ENCODE results near the gene SIL1.
"Not testable (repeated sequence)": the region's sequence is repeated elsewhere in the genome, so short reads cannot be mapped to it uniquely, and the experiment has no call there.

The SIL1 gene

DNA sequence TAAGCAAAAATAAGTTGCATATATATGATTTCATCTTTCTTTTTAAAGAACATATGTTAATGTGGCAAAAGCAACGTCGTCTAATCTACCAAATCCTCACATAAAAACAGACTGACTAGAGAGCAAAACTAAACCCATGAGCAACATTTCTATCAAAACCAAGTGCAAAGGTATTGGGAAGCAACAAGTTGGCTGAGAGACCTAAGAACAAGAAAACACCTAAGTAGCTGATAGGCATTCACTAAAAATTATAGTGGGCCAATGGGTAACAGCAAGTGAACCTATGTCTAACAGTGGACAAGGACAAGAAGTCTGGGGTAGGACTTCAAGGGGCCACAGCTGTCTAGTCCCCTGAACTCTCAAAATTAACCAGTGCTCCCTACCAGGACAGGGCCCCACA is 130.1 kb downstream of the SIL1 start:
- Histone ChIP-seq H3K4me1 (ENCODE audit: control insufficient read depth, insufficient read depth, low read length) (peaks cover 5% of the 10 kb centered on the region), H3K36me3 (ENCODE audit: control insufficient read depth in 2 of 2, insufficient read depth in 2 of 2, low read length in 2 of 2) (no peaks in the 10 kb centered on the region), H3K9me3 (ENCODE audit: control insufficient read depth in 2 of 2, low read length in 2 of 2) (no peaks in the 10 kb centered on the region), H3K9ac (ENCODE audit: low read length in 2 of 2) (no peak overlapping the region), H3K27ac (ENCODE audit: low read length) (no peak overlapping the region), H3K4me3 (ENCODE audit: low read length in 2 of 2) (no peak overlapping the region), H3K27me3 (ENCODE audit: control insufficient read depth in 1 of 2, insufficient read depth in 2 of 2, low read length in 2 of 2) (no peaks in the 10 kb centered on the region)

DNA sequence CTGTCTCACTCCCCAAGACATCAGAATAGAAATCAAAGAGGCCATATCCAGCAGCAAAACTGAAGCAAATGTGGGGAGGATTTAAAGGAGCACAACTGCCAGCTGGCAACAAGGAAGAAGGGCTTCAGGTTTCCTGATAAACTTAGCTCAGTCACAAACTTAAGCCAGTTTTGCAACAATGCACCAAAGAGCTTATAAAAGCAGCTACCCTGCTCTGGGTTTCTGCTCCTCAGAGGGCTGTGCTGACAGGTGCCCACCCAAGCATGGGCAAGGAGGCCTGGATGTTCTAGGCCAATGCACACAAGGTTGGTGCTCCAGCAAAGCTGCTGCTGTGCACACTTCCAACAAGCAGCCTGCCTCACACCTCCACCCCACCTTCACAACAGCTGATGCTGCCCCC is 132.9 kb downstream of the SIL1 start:
- H3K9me3 ChIP-seq (ENCODE audit: control insufficient read depth in 2 of 2, low read length in 2 of 2): no peaks in the 10 kb centered on the region
- no peak overlapping the region for H3K4me3 ChIP-seq (ENCODE audit: low read length in 2 of 2)
- H3K4me1 ChIP-seq (ENCODE audit: control insufficient read depth, insufficient read depth, low read length): peaks cover 12% of the 10 kb centered on the region
- H3K27ac ChIP-seq (ENCODE audit: low read length): no peak overlapping the region
- H3K27me3 ChIP-seq (ENCODE audit: control insufficient read depth in 1 of 2, insufficient read depth in 2 of 2, low read length in 2 of 2): no peaks in the 10 kb centered on the region
- H3K9ac ChIP-seq (ENCODE audit: low read length in 2 of 2): no peak overlapping the region
- H3K36me3 ChIP-seq (ENCODE audit: control insufficient read depth in 2 of 2, insufficient read depth in 2 of 2, low read length in 2 of 2): no peaks in the 10 kb centered on the region

DNA sequence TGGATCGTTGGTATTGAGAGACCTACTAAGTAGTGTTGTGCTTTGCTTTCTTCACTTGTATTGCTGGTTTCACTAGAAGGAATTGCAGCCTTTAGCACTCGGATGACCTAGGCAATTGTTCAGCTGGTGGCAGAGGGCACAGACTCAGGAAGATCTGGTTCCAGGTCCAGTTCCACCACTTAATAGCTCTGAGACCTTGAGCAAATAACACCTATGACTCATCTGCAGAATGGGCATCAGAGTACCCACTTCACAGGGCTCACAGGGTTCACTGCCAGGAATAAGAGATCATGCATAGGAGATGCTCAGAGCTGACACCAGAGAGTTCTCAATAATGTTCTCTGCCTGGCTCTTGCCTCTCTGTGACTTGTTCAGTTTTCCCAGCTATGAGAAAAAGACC is 133.6 kb downstream of the SIL1 start:
- Histone ChIP-seq H3K9ac (ENCODE audit: low read length in 2 of 2) (no peak overlapping the region), H3K27ac (ENCODE audit: low read length) (no peak overlapping the region), H3K4me3 (ENCODE audit: low read length in 2 of 2) (no peak overlapping the region), H3K27me3 (ENCODE audit: control insufficient read depth in 1 of 2, insufficient read depth in 2 of 2, low read length in 2 of 2) (no peaks in the 10 kb centered on the region), H3K36me3 (ENCODE audit: control insufficient read depth in 2 of 2, insufficient read depth in 2 of 2, low read length in 2 of 2) (no peaks in the 10 kb centered on the region), H3K4me1 (ENCODE audit: control insufficient read depth, insufficient read depth, low read length) (peaks cover 12% of the 10 kb centered on the region), H3K9me3 (ENCODE audit: control insufficient read depth in 2 of 2, low read length in 2 of 2) (no peaks in the 10 kb centered on the region)

GRCh38 chr5:139063664-139064054 is 134.5 kb downstream of the SIL1 start:
- Histone ChIP-seq H3K4me1 (ENCODE audit: control insufficient read depth, insufficient read depth, low read length) (peaks cover 12% of the 10 kb centered on the region), H3K36me3 (ENCODE audit: control insufficient read depth in 2 of 2, insufficient read depth in 2 of 2, low read length in 2 of 2) (no peaks in the 10 kb centered on the region), H3K9me3 (ENCODE audit: control insufficient read depth in 2 of 2, low read length in 2 of 2) (no peaks in the 10 kb centered on the region), H3K27ac (ENCODE audit: low read length) (no peak overlapping the region), H3K27me3 (ENCODE audit: control insufficient read depth in 1 of 2, insufficient read depth in 2 of 2, low read length in 2 of 2) (no peaks in the 10 kb centered on the region), H3K4me3 (ENCODE audit: low read length in 2 of 2) (no peak overlapping the region), H3K9ac (ENCODE audit: low read length in 2 of 2) (no peak overlapping the region)

- no peaks in the 10 kb centered on the region for H3K36me3 ChIP-seq (ENCODE audit: control insufficient read depth in 2 of 2, insufficient read depth in 2 of 2, low read length in 2 of 2)
- no peak overlapping the region for H3K9ac ChIP-seq (ENCODE audit: low read length in 2 of 2)
- H3K4me1 ChIP-seq (ENCODE audit: control insufficient read depth, insufficient read depth, low read length): peaks cover 12% of the 10 kb centered on the region
- no peaks in the 10 kb centered on the region for H3K9me3 ChIP-seq (ENCODE audit: control insufficient read depth in 2 of 2, low read length in 2 of 2)
- H3K27ac ChIP-seq (ENCODE audit: low read length): no peak overlapping the region
- H3K27me3 ChIP-seq (ENCODE audit: control insufficient read depth in 1 of 2, insufficient read depth in 2 of 2, low read length in 2 of 2): no peaks in the 10 kb centered on the region
- no peak overlapping the region for H3K4me3 ChIP-seq (ENCODE audit: low read length in 2 of 2)
These were observed 135.1 kb downstream of the SIL1 start for GRCh38 chr5:139062910-139063663.

- peaks cover 12% of the 10 kb centered on the region for H3K4me1 ChIP-seq (ENCODE audit: control insufficient read depth, insufficient read depth, low read length)
- no peak overlapping the region for H3K9ac ChIP-seq (ENCODE audit: low read length in 2 of 2)
- H3K36me3 ChIP-seq (ENCODE audit: control insufficient read depth in 2 of 2, insufficient read depth in 2 of 2, low read length in 2 of 2): no peaks in the 10 kb centered on the region
- H3K27ac ChIP-seq (ENCODE audit: low read length): no peak overlapping the region
- H3K27me3 ChIP-seq (ENCODE audit: control insufficient read depth in 1 of 2, insufficient read depth in 2 of 2, low read length in 2 of 2): no peaks in the 10 kb centered on the region
- H3K9me3 ChIP-seq (ENCODE audit: control insufficient read depth in 2 of 2, low read length in 2 of 2): no peaks in the 10 kb centered on the region
- H3K4me3 ChIP-seq (ENCODE audit: low read length in 2 of 2): no peak overlapping the region
These were observed 136.3 kb downstream of the SIL1 start for GRCh38 chr5:139061856-139062255.

DNA sequence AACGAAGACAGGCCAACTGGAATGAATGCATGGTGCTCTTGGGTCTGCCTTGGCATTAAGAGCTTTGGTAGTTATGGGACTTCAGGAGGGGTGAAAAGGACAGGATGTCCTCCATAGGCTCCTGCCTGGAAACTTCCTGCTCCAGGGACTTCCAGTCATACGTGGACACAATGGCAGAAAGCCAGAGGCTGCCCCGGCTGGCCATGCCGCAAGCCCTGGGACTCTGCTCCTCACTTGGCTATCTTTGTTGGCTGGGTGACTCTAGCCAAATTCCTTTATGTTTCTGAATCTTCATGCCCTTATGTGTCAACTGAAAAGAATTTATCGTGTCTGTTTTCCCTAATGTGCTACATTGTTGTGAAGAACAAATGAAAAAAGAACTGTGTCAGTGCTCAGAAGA is 136.9 kb downstream of the SIL1 start:
- no peaks in the 10 kb centered on the region for H3K36me3 ChIP-seq (ENCODE audit: control insufficient read depth in 2 of 2, insufficient read depth in 2 of 2, low read length in 2 of 2)
- no peak overlapping the region for H3K9ac ChIP-seq (ENCODE audit: low read length in 2 of 2)
- no peak overlapping the region for H3K27ac ChIP-seq (ENCODE audit: low read length)
- H3K27me3 ChIP-seq (ENCODE audit: control insufficient read depth in 1 of 2, insufficient read depth in 2 of 2, low read length in 2 of 2): no peaks in the 10 kb centered on the region
- no peak overlapping the region for H3K4me3 ChIP-seq (ENCODE audit: low read length in 2 of 2)
- H3K4me1 ChIP-seq (ENCODE audit: control insufficient read depth, insufficient read depth, low read length): peaks cover 12% of the 10 kb centered on the region
- no peaks in the 10 kb centered on the region for H3K9me3 ChIP-seq (ENCODE audit: control insufficient read depth in 2 of 2, low read length in 2 of 2)

- Histone ChIP-seq H3K36me3 (ENCODE audit: control insufficient read depth in 2 of 2, insufficient read depth in 2 of 2, low read length in 2 of 2) (no peaks in the 10 kb centered on the region), H3K9ac (ENCODE audit: low read length in 2 of 2) (no peak overlapping the region), H3K27ac (ENCODE audit: low read length) (no peak overlapping the region), H3K4me1 (ENCODE audit: control insufficient read depth, insufficient read depth, low read length) (peaks cover 7% of the 10 kb centered on the region), H3K9me3 (ENCODE audit: control insufficient read depth in 2 of 2, low read length in 2 of 2) (no peaks in the 10 kb centered on the region), H3K4me3 (ENCODE audit: low read length in 2 of 2) (no peak overlapping the region), H3K27me3 (ENCODE audit: control insufficient read depth in 1 of 2, insufficient read depth in 2 of 2, low read length in 2 of 2) (no peaks in the 10 kb centered on the region)
These were observed 140.0 kb downstream of the SIL1 start for GRCh38 chr5:139058121-139058520.

- H3K27ac ChIP-seq (ENCODE audit: low read length); H3K4me1 ChIP-seq (ENCODE audit: control insufficient read depth, insufficient read depth, low read length); H3K27me3 ChIP-seq (ENCODE audit: control insufficient read depth in 1 of 2, insufficient read depth in 2 of 2, low read length in 2 of 2); H3K9ac ChIP-seq (ENCODE audit: low read length in 2 of 2); H3K36me3 ChIP-seq (ENCODE audit: control insufficient read depth in 2 of 2, insufficient read depth in 2 of 2, low read length in 2 of 2); H3K4me3 ChIP-seq (ENCODE audit: low read length in 2 of 2); H3K9me3 ChIP-seq (ENCODE audit: control insufficient read depth in 2 of 2, low read length in 2 of 2): not testable (repeated sequence)
These were observed 140.9 kb downstream of the SIL1 start for GRCh38 chr5:139057045-139057939.

DNA sequence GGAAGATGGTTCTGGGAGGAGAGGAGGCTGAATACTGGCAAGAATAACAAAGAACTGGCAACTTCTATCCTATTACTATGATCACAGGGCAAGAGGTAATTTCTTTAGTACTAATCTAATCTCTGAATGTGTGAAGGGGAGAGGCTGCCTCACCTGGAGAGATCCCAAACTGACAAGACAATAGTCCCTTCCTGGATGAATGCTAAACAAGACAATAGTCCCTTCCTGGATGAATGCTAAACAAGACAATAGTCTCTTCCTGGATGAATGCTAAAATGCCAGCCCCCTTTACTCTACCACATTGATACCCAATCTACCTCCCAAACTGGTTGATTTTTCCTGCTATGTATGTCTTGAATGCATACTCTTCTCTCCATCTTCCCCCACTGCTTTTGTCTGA is 145.2 kb downstream of the SIL1 start:
- Histone ChIP-seq H3K4me3 (ENCODE audit: low read length in 2 of 2) (no peak overlapping the region), H3K27ac (ENCODE audit: low read length) (no peak overlapping the region), H3K4me1 (ENCODE audit: control insufficient read depth, insufficient read depth, low read length) (no peaks in the 10 kb centered on the region), H3K9ac (ENCODE audit: low read length in 2 of 2) (no peak overlapping the region), H3K27me3 (ENCODE audit: control insufficient read depth in 1 of 2, insufficient read depth in 2 of 2, low read length in 2 of 2) (no peaks in the 10 kb centered on the region), H3K9me3 (ENCODE audit: control insufficient read depth in 2 of 2, low read length in 2 of 2) (no peaks in the 10 kb centered on the region), H3K36me3 (ENCODE audit: control insufficient read depth in 2 of 2, insufficient read depth in 2 of 2, low read length in 2 of 2) (no peaks in the 10 kb centered on the region)

GRCh38 chr5:139051392-139051791 is 146.8 kb downstream of the SIL1 start:
- H3K27ac ChIP-seq (ENCODE audit: low read length): no peak overlapping the region
- no peak overlapping the region for H3K4me3 ChIP-seq (ENCODE audit: low read length in 2 of 2)
- no peaks in the 10 kb centered on the region for H3K27me3 ChIP-seq (ENCODE audit: control insufficient read depth in 1 of 2, insufficient read depth in 2 of 2, low read length in 2 of 2)
- no peak overlapping the region for H3K9ac ChIP-seq (ENCODE audit: low read length in 2 of 2)
- H3K4me1 ChIP-seq (ENCODE audit: control insufficient read depth, insufficient read depth, low read length): no peaks in the 10 kb centered on the region
- no peaks in the 10 kb centered on the region for H3K36me3 ChIP-seq (ENCODE audit: control insufficient read depth in 2 of 2, insufficient read depth in 2 of 2, low read length in 2 of 2)
- H3K9me3 ChIP-seq (ENCODE audit: control insufficient read depth in 2 of 2, low read length in 2 of 2): no peaks in the 10 kb centered on the region

Data from stomach smooth muscle (tissue), 2 donors.